SKM-1 (cell line): ENCODE data around the gene MICALL2.

Source experiments
- DNase-seq: peaks from one replicate; lab custom pipeline; 2025; ENCODE audit not compliant: unreplicated experiment; lab: John Stamatoyannopoulos, UW

The MICALL2 gene

DNA sequence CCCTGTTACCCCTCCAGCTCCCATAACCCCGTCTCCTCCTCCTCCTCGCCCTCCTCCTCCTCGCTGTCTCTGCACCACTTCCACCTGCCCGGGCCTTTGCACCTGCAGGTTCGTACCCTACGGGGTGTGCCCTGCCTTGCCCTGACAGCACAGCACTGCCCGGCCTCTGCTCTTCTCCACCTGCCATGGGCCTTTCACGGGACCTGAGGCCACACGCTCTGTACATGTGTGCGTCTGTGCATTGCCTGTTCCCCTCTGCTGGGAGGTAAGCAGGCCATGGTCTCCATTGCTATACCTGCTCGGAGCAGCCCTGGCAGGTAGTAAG lies 40.0 kb downstream of the MICALL2 start:
- no peak for DNase-seq

DNA sequence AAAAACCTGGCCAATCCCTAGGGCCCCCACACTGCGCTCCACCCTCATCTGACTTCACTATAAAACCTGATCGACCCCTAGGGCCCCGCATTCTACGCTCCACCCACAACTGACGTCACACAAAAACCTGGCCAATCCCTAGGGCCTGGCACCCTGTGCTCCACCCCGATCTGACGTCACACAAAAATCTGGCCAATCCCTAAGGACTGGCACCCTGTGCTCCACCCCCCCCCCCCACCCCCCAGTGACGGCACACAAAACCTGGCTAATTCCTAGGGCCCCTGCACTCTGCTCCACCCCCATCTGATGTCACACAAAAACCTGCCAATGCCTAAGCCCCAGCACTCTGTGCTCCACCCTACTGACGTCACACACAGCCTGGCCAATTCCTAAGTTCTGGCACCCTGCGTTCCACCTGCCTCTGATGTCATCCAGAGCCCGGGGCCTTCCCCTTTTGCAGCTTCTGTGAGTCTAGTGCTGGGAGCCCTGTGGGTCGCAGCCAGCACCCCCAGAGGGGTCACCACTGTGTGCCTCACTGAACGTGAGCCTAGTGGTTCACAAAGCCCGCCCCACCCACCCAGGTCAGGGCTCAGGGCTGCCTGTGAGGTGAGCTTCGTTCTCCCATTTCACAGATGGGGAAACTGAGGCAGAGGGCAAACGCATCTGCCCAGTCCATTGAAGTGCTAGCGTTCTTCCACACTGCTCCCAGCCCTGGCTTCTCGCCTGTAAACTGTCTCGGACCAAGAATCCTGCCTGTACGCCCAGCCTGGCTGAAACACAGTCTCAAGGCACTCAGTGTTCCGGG lies 40.6 kb downstream of the MICALL2 start:
- no peak for DNase-seq

DNA sequence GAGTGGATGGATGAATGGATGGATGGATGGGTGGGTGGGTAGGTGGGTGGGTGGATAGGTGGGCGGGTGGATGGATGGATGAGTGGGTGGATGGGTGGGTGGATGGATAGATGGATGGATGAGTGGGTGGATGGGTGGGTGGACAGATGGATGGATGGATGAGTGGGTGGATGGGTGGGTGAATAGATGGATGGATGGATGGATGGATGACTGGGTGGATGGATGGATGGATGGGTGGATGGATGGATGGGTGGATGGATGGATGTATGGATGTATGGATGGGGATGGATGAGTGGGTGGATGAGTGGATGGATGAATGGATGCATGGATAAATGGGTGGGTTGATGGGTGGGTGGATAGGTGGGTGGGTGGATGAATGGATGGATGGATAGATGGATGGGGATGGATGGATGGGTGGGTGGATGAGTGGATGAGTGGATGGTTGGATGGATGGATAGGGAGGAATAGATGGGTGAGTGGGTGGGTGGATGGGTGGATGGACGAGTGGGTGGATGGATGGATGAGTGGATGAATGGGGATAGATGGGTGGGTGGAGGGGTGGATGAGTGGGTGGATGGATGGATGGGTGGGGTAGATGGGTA lies 43.8 kb downstream of the MICALL2 start:
- DNase-seq: no peak

DNA sequence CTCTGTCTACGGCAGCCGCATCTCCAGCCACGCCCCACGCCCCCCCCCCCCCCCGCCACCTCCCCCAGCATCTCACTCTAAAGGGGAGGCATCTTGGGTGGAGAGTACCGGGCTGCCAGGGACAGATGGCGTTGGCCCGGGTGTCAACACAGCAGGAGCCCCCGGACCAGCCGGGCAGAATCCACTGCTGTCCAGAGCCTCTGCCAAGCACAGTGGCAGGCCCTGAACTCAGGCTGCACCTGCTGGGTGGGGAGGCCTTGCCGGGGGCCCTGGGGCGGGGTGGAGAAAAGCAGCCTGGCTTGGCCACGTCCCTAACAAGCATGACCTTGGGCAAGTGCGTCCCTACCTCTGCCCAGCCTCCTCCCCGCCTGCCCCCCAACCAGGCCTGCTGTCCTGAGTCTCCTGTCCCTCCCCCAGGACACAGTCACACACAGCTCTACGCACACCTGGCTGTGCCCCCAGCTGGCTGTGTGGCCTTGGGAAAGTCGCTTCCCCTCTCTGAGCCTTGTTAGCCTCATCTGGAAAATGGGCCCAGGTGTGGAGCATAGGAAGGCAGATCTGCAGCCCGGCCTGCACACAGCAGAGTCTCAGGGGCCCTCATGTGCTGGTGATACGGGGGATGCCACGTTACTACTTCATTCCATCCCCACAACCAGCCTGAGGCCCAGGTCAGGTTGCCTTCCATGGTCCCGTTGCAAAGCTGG lies 45.2 kb downstream of the MICALL2 start:
- DNase-seq: no peak

DNA sequence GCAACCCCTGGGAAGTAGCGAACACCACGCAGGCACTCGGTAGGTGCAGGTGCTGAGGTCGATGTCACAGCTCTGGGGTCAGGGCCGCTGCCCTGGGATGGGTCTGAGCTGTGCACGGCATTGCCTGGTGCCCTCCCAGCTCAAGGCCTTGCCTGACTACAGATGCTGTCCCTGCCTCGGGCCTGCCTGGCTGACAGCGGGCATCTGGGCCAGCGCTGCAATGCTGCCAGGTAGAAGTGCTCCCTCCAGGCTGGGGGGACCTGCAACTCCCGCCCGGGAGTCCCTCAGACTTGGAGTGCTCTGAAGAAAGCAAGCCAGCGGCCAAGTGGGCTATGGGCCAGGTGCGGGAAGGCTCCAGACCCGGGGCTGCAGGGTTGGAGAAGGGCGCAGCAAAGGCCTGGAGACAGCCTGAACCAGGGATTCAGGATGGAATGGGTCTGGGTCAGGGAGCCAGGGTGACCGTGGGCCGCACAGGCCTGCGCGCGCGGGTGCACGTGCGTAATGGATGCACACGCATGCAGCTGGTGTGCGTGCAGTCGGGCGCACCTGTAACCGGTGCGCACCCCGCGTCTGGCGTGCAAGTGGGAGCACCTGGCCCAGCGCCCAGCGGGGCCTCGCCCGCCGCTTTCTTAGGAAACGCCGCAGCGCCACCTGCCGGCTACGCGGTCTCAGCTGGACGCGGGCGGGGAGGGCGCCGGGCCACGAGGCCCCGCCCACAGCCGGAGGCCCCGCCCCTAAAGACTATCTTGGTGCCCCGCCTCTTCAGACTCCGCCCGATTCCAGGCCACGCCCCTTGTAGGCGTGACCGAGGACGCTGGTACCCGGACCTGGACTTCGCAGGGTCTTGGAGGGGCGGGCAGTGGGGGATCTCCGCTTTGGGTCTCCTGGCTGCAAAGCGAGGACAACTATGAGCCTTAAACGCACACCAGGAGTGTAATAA lies 46.7 kb downstream of the MICALL2 start:
- peak; percentile 61 for DNase-seq

DNA sequence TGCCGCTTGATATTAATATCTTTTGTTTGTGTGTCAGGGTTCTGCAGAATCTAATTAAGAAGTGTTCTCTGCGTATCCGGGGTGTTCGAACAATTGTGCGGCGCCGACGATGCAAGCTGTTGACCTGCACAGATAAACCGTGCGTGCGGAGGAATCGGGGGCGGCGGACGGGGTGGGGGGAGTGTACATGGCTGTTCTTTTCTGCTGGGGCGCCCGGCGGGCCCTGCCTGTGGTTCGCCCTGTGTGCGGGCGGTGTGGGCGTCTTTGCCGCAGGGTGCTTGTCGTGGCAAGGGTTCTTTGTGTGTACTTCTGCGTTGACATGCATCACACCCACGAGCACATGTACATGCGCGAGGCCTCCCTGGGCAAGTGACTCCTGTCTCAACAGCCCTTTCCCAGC lies 47.9 kb downstream of the MICALL2 start:
- no peak for DNase-seq

DNA sequence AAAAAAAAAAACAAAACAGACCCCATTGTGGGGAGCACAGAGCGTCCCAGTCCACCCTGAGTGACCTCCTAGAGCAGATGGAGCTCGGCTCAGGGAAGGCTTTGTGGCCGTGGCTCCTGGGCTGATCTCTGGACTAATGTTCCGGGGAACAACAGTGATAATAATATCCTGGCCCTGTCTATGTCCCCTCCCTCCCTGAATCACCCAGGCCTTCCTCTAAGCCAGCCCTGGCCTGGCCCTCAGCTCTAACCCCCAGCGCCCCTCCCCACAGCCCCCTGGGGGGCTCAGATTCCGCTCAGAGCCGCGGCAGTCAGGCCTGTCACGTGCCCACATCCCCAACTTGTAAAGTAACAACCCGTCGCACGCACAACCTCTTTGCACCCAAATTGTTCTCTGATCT lies 48.3 kb downstream of the MICALL2 start:
- DNase-seq: no peak

DNA sequence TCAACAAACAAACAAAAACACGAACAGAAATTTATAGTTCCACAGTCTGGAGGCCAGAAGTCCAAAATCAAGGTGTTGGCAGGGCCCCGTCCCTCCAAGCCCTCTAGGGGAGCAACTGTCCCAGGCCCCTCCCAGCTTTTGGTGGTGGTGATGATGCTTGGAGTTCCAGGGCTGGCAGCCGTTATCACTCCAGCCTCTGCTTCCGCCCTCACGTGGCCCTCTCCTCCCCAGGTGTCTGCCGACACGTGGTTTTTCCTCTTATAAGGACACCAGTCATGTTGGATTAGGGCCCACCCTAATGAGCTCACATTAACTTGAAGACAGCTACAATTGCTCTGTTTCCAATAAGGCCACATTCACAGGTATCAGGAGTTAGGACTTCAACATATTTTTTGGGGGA lies 49.7 kb downstream of the MICALL2 start:
- DNase-seq: no peak

DNA sequence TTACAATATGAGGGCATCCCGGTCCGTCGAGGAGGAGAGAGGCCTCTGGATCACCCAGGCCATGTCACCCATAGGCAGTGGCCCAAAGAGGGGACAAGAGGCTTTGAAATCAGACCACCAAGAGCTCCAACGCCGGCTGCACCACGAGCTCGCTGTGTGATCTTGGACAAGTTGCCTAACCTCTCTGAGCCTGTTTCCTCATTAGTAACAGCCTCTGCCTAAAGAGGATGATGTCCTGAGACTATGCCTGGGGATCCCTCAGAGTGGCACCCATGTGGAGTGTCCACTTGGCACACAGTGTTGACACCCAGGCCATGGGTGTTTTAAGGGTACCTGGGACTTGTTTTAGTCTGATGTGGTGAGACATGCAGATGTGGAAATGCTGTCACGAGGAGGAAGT lies 50.8 kb downstream of the MICALL2 start:
- DNase-seq: no peak

DNA sequence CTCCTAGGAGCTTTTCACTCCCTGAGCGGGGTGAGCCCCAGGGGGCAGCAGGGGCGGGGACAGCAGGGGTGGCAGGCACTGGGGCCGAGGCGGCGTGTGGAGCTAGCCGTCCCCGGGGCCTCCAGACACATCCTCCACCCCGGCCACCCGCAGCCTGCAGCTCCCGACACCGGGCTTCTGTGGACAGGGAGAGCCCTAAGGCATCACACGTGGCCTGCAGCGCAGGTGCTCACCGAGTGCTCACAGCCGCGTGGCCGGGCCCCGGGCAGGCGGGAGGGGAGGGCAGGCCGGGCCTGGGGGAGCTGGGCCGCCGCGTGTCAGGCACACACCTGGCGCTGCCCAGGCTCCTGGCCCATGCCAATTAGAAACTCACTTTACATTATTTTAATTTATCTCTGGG lies 51.4 kb downstream of the MICALL2 start:
- no peak for DNase-seq

DNA sequence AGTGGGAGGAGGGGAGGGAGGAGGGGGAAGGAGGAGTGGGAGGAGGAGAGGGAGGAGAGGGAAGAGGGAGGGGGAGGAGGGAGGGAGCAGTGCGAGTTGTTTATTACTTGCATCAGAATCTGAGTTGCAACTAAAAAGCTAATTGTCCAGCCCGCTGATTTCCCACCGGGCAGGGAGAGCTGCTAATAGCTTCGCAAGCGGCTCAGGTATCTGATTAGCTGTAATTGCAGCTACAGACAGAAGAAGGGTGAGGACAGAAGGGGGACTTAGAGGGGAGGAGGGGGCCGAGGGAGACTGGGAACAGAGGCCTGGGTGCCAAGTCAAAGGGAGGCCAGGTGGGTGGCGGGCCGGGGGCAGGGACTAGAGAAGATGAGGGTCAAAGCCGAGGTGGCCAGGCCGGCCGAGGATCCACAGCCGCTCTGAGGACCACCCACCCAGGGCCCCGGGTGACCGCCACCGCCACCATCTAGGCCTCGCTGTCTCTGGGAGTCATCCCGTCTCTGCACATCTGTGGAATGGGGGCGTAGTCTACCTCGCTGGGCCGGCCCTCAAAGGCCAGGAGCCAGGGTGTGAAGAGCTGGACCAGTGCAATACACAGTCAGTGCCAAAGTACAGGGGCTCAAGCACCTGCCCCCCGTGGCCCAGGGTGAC lies 54.2 kb downstream of the MICALL2 start:
- DNase-seq: no peak

DNA sequence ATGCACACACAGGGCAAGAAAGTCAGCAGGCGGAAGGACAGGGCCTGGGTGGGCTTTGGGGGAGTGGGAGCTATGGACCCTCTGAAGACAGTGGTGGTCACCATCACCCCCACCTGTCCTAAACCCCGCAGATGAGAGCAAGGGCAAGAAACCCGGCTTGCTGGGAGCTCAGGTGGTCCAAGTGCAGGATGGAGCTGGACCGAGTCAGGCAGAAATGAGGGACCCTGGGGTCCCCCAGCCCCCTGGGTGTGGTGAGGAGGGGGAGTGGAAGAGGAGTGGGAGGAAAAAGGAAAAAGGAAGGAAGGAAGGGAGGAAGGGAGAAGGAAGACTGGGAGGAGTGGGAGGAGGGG lies 54.8 kb downstream of the MICALL2 start:
- DNase-seq: no peak

DNA sequence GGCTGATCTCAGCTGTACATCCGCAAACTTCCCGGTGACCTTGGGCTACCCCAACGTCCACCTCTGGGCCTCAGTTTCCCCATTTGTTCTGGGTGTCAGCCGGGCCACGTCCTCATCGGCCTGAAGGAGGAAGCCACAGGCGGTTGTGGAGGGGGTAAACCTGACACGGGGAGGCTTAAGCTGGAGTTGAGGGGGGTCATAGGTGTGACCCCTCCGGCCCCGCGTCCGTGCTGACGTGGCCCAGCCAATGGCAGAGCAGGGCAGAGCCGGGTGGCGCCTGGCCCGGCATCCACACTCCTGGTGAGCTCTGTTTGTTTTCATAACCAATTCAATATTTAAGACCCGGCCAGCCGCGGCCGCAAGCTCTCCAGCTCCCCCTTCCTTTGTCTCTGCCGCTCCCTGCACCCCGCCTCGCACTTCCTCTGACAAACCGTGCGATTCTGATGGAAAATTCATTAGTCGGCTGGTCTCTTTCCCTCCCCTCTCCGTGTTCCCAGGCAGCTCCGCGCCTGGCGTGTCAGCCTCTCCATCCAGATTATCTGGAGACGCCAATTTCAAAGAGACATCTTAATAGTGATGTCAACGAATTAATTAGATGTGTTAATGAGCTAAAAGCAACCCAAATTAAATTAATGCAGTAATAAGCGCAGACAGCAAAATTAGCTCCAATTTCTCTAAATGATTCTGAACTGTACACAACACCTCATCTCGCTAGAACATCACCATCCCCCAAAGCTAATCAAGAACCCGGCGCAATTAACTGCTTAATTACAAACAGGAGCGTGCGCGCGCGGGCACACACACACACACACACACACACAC lies 55.4 kb downstream of the MICALL2 start:
- DNase-seq: no peak

DNA sequence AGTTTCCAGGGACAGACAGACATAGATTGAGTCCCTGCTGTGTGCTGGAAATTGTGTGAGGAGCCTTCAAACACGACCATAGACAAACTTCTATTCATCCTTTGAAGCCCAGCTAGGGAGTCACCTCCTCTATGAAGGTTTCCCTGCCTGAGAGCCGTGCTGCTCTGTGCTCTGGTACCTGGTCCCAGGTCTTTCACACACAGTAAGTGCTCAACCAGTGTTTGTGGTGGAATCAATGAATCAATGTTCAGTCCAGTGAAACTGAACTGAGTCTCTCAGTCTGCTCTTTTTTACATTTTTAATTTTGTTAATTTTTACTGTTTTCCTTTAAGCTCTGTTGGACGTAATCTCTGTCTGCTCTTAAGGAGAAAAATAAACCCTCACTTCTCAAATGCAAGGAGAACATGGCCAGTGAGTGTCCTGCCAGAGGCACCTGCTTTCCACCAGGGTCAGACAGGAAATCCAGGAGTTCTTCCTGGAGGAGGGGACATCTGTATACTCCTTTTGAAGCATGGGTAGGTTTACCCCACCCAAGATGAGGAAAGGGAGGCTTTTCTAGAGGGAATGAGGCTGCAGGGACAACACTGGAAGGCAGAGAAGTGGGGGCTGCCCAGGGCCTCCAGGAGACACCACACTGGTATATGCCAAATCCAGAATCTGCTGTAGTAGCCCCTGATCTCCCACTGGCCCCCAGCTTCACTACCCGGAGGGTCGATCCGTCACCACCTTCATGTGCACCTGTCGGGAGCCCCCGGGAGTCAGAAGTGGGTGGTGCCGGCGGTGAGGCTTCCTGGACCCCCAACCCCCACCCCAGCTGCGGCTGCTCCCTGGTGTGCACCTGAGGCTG lies 56.3 kb downstream of the MICALL2 start:
- no peak for DNase-seq

DNA sequence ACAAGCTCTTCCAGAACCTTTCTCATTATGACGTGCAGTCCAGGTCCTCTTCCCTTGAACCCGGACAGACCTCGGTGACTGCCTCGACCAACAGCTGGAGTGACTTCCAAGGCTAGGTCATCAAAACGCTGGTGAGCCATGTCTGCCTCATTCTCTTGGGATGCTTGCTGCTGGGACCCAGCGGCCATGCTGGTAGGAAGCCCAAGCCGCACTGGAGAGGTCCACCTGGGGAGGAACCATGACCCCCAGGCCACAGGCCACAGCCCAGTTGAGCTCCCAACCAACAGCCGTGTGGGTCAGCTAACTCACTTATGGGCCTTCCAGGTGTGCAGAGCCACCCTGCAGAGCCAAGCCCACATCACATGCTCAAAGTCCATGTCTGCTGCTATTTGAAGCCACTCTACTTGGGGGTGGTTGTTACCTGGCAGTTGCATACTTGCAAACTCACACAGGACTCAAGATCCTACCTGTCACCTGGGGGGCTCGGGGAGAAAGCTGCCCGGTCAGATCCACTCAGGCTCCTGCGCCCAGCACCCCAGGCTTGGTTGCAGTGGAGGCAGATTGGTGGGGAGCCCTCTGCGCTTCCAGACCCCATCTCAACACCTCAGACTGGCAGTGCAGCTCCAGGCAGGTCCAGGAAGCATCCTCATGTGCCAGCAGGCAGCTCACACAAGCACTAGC lies 57.0 kb downstream of the MICALL2 start:
- no peak for DNase-seq

DNA sequence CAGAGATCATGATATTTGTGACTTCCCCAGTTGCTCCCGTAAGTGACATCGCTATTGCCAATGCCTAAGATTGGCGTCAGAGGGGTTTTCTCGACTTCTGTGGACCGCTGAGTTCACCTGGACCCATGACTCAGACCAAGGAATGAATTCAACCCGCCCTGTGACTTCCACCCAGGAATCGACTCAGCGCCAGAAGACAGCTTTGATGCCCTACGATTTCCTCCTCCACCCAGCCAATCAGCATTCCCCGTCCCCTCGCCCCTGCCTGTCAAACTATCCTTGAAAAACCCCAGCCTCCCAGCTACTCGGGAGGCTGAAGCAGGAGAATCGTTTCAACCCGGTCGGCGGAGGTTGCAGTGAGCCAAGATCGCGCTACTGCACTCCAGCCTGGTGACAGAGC lies 58.3 kb downstream of the MICALL2 start:
- DNase-seq: no peak

DNA sequence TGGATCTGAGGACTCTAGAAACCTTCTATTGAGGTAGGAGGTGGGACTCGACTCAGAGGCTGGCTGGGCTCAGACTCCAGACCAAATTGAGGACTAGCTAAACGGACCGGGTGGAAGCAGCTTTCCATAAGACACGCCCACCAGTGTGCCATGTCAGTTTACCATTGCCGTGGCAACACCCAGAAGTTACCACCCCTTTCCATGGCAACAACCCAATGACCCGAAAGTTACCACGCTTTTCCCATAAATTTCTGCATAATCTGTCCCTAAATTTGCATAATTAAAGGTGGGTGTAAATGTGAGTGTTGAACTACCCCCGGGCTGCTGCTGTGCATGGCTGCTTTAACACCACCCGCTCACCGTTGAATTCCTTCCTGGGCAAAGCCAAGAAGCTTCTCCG lies 58.9 kb downstream of the MICALL2 start:
- DNase-seq: no peak

DNA sequence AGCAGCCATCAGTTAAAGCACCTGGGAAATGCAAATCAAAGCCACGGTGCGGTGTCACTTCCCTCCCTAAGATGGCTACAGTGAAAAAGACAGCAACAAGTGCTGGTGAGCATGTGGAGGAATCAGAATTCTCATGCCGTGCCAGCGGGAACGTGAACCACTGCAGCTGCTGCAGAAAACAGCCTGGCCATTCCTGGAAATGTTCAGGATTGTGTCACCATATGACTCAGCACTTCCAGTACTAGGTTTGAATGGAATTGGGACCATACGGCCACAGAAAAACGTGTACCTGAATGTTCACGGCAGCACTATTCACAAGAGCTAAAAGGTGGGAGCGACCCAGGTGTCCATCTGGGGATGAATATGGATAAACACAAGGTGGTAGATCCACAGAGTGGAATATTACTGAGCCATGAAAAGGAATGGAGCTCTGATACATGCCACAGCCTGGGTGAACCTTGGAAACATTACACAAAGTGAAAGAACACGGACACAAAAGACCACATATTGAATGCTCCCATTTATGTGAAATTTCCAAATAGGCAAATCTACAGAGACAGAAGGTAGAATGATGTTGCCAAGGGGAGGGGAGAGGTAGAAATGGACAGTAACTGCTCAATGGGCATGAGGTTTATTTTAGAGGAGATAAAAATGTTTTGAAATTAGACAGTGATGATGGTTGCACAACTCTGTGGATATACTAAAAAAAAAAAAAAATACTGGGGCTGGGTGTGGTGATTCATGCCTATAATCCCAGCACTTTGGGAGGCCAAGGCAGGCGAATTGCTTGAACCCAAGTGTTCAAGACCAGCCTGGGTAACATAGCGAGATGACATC lies 61.6 kb downstream of the MICALL2 start:
- DNase-seq: no peak
